Activated T-cell treated with anti-CD3 and anti-CD28 coated beads, Interleukin-2, amount 50 U/mL, for 48 hours (primary cell): ENCODE measurements around the gene ZBTB38.

ENCODE experiments used
- DNase-seq, 2 experiments: peaks; one replicate each; pipeline ENCODE4 v3.0.0-alpha.2; 2020

ZBTB38 gene, protein sequence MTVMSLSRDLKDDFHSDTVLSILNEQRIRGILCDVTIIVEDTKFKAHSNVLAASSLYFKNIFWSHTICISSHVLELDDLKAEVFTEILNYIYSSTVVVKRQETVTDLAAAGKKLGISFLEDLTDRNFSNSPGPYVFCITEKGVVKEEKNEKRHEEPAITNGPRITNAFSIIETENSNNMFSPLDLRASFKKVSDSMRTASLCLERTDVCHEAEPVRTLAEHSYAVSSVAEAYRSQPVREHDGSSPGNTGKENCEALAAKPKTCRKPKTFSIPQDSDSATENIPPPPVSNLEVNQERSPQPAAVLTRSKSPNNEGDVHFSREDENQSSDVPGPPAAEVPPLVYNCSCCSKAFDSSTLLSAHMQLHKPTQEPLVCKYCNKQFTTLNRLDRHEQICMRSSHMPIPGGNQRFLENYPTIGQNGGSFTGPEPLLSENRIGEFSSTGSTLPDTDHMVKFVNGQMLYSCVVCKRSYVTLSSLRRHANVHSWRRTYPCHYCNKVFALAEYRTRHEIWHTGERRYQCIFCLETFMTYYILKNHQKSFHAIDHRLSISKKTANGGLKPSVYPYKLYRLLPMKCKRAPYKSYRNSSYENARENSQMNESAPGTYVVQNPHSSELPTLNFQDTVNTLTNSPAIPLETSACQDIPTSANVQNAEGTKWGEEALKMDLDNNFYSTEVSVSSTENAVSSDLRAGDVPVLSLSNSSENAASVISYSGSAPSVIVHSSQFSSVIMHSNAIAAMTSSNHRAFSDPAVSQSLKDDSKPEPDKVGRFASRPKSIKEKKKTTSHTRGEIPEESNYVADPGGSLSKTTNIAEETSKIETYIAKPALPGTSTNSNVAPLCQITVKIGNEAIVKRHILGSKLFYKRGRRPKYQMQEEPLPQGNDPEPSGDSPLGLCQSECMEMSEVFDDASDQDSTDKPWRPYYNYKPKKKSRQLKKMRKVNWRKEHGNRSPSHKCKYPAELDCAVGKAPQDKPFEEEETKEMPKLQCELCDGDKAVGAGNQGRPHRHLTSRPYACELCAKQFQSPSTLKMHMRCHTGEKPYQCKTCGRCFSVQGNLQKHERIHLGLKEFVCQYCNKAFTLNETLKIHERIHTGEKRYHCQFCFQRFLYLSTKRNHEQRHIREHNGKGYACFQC (N-terminal part only)

GRCh38 chr3:141368062-141368924 is at the start of gene ZBTB38:
Gene ZBTB38, plus strand, starts transcription at chr3:141368504. Its CDS starts 73,885 bp downstream, at chr3:141442389.
- DNase-seq = no peak

DNA sequence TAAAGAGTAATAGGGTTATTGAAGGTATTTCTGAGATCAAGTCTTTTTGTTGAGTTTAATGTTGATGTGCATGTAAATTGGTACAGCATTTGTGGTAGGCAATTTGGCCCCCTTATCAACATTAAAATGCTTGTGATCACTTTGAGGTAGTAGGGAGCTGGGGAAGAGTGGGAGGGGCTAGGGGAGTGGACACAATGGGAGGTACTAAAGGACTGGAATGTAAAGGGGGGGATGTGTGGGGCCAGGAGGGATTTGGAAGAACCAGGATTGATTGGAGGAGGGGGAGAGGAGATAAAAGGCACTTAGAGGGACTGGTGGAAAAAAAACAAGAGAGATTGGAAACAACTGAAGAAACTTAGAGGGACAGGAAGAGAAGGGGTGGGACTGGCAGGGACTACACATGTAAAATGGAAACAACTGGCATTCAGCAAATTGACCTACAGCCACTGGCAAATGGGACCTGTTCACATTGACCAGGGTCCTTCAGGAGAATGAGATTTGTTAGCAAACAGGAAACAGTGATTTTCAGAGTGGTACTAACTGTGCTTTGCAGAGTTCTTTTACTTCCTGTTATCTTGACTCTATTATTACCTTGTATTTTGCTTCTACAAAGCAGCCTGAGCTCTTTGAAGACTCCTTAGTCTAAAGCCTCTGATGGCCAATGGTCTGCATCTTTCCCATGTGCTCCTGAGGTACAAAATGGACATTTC is 47.8 kb upstream of the ZBTB38 start:
- DNase-seq = no peak

GRCh38 chr3:141321109-141321497 is 47.2 kb upstream of the ZBTB38 start:
- no peak for DNase-seq

DNA sequence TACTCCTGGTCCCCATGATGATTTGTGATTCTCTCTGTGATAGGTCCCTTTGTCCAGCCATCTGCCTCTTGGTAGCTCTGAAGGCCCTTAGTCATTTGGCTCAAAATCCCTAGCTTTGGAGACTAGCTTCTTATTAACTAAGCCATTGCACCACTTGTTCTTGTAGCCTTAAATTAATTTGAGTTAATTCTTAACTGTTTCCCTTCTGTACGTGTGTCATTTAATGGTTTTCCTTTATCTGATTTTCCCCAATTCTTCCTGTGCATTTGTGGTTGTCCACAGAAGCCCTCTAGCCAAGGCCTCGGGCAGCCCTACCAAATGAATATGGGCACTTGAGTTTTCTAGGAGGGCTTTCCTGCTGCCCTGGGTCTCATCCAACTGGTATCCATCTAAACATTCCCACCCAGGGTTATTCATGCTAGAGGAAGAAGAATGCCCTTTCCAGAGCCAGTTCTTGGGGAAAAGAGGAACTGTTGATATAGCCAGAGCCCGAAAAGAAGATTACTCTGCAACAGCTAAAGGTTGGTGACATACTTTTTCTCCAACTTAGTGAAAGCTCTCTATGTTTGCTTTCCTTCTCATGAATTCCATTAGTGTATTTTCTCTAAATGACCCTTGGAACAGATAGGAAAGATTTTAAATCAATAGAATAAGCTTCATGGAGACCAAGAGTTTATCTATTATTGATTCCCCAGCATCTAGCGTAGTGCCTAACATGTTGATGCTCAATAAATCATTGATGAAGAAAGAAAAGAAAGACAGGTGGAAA is 44.2 kb upstream of the ZBTB38 start:
- DNase-seq = no peak

DNA sequence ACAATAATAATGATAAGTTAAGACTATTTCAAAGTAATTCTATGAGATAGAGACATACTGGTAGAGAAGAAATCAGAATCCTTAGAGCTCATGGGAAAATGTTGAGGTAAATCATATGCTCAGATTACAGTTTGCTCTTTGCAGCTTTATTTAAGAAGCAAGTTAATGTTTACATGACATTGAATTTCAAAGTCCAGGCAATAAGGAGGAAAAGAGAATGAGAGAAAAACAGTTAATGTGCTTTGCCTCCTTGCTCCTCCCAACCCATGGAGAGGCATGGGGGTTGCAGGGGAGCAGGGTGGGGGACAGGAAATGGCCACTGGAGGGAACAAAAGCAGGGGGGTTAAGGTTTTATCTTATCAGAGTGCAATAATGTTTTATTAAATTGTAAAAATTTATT is 42.2 kb upstream of the ZBTB38 start:
- DNase-seq = no peak

DNA sequence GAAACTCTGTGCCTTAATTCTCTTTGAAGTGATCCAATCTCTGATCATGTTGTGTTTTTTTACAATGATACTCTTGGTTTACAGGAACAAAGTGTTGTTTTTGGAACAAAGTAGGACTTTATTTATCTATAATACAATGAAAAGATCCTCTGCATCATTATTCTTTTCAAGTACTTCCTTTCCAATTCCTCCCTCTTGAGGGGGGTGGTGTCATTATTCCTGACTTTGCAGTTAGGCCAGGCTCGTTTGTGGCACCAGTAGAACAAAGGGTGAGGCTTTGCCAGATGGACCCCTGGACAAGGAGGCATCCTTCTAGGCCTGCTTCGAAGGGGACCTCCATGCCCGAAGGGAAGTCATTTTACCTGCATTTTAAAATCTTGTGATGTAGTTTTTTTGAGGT is 41.7 kb upstream of the ZBTB38 start:
- DNase-seq = no peak

DNA sequence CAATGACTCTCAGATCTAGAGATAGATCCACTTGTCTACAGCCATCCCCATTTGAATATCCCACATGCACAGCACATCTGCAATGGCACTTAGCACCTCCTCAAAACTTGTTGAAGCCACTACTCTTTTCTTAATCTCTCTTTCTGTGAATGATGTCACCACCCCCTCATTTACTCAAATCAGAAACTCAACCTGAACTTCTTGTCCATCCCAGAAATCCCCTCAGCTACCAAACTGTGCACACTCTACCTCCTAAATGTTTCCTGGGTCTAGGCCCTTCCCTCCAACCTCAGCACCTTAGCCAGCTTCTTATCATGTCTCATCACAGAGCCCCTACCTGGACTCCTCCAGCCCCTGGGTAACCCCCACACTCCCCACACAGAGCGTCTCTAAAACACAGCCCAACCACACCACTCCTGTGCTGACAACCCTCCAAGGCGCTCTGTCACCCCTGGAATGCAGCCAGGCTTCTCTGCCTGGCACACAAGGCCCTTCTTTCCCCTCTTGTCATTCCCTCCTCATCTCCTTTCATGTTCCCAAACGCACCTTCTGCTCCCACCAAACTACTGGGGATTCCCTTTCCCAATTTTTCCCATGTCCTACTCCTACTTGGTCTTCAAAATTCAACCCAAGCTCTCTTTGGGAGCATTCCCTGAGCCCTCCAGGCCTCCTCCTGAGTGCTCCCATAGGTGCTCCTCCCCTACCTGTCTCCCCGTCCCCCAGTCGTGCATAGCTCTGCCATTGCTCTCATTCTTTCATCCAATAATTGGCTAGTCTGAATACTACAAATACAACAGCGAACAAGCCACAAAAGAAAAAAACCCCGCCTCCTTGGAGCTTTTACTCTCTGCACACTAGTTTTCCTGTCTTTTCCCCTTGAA is 39.8 kb upstream of the ZBTB38 start:
- DNase-seq = peak; percentile 27 to 33

DNA sequence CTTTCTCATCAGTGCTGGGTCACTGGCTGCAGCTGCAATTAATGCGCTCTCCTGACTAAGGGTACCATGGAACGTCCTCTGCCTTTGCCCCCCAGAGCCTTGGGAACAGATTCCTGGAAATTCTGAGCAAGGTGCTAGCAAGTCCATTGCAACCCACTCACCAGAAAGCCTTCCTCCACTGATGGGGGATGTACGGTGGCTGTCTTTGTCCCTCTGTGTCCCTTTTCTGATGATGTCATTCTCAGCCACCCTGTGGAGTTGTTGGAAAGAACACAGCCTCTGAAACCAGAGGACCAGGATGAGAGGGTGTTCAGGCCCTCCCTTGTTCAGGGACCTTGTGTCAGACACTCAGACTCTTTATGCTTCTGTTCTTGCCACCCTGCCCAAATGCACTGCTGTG is 38.1 kb upstream of the ZBTB38 start:
- DNase-seq = no peak

- no peak for DNase-seq
These were observed 37.5 kb upstream of the ZBTB38 start for GRCh38 chr3:141330718-141331376.

GRCh38 chr3:141331377-141332318 is 36.7 kb upstream of the ZBTB38 start:
- DNase-seq = no peak

- no peak for DNase-seq
These were observed 35.9 kb upstream of the ZBTB38 start for GRCh38 chr3:141332416-141332815.

GRCh38 chr3:141333836-141334626 is 34.3 kb upstream of the ZBTB38 start:
- DNase-seq = no peak

DNA sequence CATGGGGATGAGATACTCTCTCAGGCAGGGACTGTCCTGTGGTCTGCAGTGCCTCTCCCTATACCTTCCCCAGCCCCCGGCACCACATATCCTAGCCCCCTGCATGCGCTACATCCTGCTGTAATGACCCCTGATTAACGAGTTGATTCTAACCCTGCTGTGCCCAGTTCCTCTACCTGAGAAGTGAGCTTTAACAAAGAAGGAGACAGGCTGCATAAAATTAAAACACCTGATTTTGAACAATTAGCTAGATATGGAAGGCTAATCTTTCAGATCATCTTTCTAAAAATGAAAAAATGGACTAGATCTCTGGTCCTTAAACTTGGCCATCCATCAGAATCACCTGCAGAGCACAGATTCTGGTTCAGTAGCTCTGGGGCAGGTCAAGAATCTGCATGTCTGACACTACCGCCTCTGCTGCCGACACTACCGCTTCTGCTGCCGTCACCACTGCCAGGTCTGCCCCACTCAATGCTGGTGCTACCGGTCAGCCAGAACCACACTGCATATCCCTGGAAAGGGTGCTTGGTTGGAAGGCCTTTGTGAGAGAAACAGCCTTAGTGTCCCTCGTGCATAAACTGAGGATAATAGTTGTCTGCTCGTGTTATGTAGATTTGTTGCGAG is 33.6 kb upstream of the ZBTB38 start:
- no peak for DNase-seq

- DNase-seq = no peak
These were observed 32.7 kb upstream of the ZBTB38 start for GRCh38 chr3:141335531-141336061.

DNA sequence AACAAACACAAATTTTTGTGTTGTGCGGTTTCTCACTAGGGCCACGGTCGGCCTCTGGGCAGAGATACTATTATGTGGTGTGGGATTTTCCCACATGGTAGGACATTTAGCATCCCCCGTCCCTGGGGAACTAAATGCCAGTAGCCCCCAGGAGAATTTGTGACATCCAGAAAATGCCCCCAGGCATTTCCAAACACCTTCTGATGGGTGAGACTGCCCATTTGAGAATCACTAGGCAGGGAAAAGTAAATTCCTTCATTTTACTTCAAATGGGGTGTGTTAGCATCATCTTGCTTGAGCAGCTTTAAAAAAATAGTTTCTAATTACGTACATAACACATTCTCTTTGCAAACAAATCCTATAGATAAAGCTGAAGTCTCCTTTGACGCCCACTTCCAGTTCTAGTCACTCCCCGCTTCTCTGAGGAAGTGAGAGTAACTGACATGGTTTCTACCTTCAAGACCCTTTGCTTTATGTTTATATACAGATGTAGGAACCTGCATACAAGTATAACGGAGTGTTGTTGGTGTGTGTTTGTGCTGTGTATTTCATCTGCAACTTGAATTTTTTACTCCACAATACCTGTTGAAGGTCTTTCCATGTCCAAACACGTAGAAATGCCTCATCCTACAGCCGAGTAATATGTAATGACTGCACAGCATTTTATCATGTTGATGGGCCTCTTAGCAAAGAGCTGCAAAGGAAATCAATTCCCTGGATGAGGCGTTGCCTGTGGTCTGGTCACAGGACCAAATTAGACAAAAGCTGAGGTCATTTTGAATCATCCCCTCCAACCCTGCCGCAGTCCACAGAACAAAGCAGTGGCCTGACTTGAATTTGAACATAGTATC is 31.4 kb upstream of the ZBTB38 start:
- DNase-seq = no peak

GRCh38 chr3:141337523-141337854 is 30.8 kb upstream of the ZBTB38 start:
- DNase-seq = no peak
